RWPE2 (cell line): Measurements from ENCODE around the gene CPSF2.

Experiments
- ATAC-seq: fragments of 200-7000 bp; cut with Tn5 transposase; 3 replicates; pipeline ENCODE4 v1.9.1; 2021; ENCODE audit warnings: low read depth
- DNase-seq: peaks from one replicate; pipeline ENCODE4 v3.0.0-alpha.2; 2020; ENCODE audit warnings: low spot score
- H3K27ac ChIP-seq: fragments of 450-650 bp; 2 replicates; pipeline ENCODE4 v1.5.1; 2017; ENCODE audit warnings: mild to moderate bottlenecking; ENCODE audit not compliant: poor library complexity, severe bottlenecking
- H3K27me3 ChIP-seq: fragments of 250-450 bp; sonication (Bioruptor Pico); 2 replicates; pipeline ENCODE4 v1.5.1; 2021; ENCODE audit warnings: mild to moderate bottlenecking, moderate library complexity; ENCODE audit not compliant: insufficient read depth, poor library complexity, severe bottlenecking
- H3K36me3 ChIP-seq: fragments of 250-450 bp; sonication (Bioruptor Pico); 2 replicates; pipeline ENCODE4 v1.5.1; 2020; ENCODE audit warnings: low read depth, mild to moderate bottlenecking, moderate library complexity
- H3K4me1 ChIP-seq: fragments of 250-450 bp; sonication (Bioruptor Pico); 2 replicates; pipeline ENCODE4 v1.5.1; 2021; ENCODE audit warnings: mild to moderate bottlenecking, moderate library complexity; ENCODE audit not compliant: insufficient read depth, poor library complexity, severe bottlenecking
- H3K4me3 ChIP-seq: fragments of 250-450 bp; sonication (Bioruptor Pico); 2 replicates; pipeline ENCODE4 v1.5.1; 2021; ENCODE audit warnings: mild to moderate bottlenecking, moderate library complexity; ENCODE audit not compliant: severe bottlenecking
- H3K9me3 ChIP-seq: fragments of 250-450 bp; sonication (Bioruptor Pico); 2 replicates; pipeline ENCODE4 v1.5.1; 2021; ENCODE audit warnings: mild to moderate bottlenecking, moderate library complexity; ENCODE audit not compliant: severe bottlenecking
- TF ChIP-seq, protein P1 (sequence below): fragments of 450-650 bp; IDR thresholded peaks from one replicate; pipeline ENCODE4 v1.5.1; 2017; ENCODE audit warnings: mild to moderate bottlenecking, moderate library complexity; ENCODE audit not compliant: poor library complexity, severe bottlenecking

Gene CPSF2

DNA sequence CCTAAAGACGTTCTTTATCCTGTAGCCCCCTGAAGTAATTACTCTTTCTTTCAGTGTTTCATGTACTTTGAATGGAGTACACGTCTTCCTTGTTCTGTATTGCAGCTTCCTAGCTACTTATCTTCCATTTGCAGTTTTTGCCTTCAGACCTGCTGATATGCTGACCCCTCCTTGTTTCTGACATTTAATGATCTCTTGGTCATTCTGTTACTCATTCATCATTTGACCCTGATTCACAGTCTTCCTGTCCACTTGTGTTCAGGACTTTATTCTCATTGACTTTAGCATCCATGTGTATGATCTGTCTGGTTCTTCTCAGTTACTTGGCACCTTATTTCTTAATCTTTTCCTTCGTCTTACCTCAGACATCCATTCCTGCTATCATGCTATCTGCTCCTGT, 22.2 kb downstream of the CPSF2 start:
- no peaks in the 10 kb centered on the region for H3K27me3 ChIP-seq
- DNase-seq, result no peak
- no peaks in the 10 kb centered on the region for H3K4me1 ChIP-seq
- peaks cover 100% of the 10 kb centered on the region for H3K36me3 ChIP-seq
- no peak overlapping the region for H3K4me3 ChIP-seq
- H3K27ac ChIP-seq, result no peak overlapping the region
- ATAC-seq, result no peak
- TF ChIP-seq, protein P1, sequence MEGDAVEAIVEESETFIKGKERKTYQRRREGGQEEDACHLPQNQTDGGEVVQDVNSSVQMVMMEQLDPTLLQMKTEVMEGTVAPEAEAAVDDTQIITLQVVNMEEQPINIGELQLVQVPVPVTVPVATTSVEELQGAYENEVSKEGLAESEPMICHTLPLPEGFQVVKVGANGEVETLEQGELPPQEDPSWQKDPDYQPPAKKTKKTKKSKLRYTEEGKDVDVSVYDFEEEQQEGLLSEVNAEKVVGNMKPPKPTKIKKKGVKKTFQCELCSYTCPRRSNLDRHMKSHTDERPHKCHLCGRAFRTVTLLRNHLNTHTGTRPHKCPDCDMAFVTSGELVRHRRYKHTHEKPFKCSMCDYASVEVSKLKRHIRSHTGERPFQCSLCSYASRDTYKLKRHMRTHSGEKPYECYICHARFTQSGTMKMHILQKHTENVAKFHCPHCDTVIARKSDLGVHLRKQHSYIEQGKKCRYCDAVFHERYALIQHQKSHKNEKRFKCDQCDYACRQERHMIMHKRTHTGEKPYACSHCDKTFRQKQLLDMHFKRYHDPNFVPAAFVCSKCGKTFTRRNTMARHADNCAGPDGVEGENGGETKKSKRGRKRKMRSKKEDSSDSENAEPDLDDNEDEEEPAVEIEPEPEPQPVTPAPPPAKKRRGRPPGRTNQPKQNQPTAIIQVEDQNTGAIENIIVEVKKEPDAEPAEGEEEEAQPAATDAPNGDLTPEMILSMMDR, result no peak
- H3K9me3 ChIP-seq, result no peaks in the 10 kb centered on the region

DNA sequence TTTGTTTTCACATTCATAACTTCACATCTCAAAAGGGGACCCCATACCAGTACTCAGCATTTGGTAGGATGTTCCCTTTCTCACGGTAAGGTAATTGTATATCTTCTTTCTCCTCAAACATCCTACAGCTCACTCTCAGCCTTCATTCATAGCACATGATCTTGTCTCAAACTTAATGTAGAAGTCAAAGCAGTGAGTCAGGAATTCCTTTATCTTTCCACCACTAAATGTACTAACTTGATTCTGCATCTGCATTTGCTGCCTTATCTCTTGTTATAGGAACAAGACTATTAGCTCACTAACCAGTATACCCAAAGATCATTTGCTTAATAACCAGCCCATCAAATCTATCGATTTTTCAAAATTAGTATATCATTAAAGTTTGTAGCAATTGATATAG, 22.9 kb downstream of the CPSF2 start:
- ATAC-seq (no peak), DNase-seq (no peak)
- Histone ChIP-seq H3K27me3 (no peaks in the 10 kb centered on the region), H3K4me1 (no peaks in the 10 kb centered on the region), H3K27ac (no peak overlapping the region), H3K9me3 (no peaks in the 10 kb centered on the region), H3K4me3 (no peak overlapping the region), H3K36me3 (peaks cover 100% of the 10 kb centered on the region)
- TF ChIP-seq, protein P1, result no peak

DNA sequence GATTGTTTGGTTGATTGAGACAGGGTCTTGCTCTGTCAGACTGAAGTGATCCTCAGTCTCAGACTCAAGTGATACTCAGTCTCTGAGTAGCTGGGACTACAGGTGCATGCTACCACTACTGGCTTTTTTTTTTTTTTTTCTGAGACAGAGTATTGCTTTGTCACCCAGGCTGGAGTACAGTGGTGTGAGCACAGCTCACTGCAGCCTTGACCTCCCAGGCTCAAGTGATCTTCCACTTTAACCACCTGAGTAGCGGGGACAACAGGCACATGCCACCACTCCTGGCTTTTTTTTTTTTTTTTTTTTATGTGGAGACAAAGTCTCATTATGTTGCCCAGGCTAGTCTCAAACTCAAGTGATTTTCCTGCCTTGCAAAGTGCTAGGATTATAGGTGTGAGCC, 31.8 kb downstream of the CPSF2 start:
- no peak overlapping the region for H3K27ac ChIP-seq

DNA sequence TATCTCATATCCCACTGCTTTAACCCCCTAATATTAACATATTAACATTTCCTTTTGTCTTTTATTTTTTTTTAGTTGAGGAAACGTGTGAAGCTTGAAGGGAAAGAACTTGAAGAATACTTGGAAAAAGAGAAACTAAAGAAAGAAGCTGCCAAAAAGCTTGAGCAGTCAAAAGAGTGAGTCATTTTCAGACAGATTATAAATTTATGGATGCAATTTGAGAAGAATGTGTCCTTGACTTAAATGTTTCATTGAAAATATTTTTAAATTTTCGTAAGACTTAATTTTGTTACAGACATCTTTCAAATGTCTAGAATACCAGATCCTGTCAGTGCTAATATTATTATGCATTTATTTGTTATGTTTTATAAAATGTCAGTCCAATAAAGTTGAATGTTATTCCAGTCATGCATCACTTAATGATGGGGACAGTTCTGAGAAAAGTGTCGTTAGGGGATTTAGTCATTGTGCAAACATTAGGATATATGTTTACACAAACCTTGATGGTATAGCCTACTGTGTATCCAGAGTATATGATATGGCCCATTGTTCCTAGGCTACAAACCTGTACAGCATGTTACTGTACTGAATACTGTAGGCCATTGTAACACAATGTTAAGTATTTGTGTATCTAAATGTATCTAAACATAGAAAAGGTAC, 32.6 kb downstream of the CPSF2 start:
- DNase-seq (no peak), ATAC-seq (no peak)
- no peaks in the 10 kb centered on the region for H3K9me3 ChIP-seq
- H3K36me3 ChIP-seq, result peaks cover 97% of the 10 kb centered on the region
- H3K4me3 ChIP-seq, result no peak overlapping the region
- no peaks in the 10 kb centered on the region for H3K27me3 ChIP-seq
- TF ChIP-seq, protein P1, result no peak
- H3K4me1 ChIP-seq, result no peaks in the 10 kb centered on the region
- no peak overlapping the region for H3K27ac ChIP-seq

More for the DNA sequence above, 31.8 kb downstream of the CPSF2 start:
- DNase-seq (no peak), ATAC-seq (no peak)
- Histone ChIP-seq H3K4me3 (no peak overlapping the region), H3K36me3 (peaks cover 97% of the 10 kb centered on the region), H3K9me3 (no peaks in the 10 kb centered on the region), H3K4me1 (no peaks in the 10 kb centered on the region), H3K27me3 (no peaks in the 10 kb centered on the region)
- TF ChIP-seq, protein P1, result no peak

DNA sequence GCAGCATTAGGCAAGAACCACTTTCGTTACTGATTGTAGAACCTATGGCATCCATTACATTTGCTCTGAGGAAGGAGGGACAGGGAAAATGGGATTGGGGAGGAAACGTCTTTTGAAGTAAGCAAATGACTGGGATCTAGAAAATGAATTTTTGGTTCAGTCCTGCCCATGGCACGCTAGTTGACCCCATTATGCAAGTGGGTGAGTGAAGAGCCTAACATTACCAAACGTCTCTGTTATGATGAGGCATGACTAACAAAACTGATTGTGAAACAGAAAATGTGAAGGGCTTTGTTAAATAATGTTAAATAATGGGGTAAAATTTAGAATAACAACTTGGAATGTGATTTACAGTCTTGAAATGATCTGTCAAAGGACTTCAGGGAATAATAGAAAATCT, 38.9 kb downstream of the CPSF2 start:
- TF ChIP-seq, protein P1, result no peak
- H3K36me3 ChIP-seq, result peaks cover 100% of the 10 kb centered on the region
- no peak overlapping the region for H3K27ac ChIP-seq
- peak; percentile 72 for ATAC-seq
- DNase-seq, result no peak
- no peaks in the 10 kb centered on the region for H3K27me3 ChIP-seq
- no peaks in the 10 kb centered on the region for H3K9me3 ChIP-seq
- no peaks in the 10 kb centered on the region for H3K4me1 ChIP-seq
- no peak overlapping the region for H3K4me3 ChIP-seq
